ENCODE data around the gene NASP.
A peak's percentile ranks its signal among the peaks of the same experiment; 100 is the strongest.

DNA sequence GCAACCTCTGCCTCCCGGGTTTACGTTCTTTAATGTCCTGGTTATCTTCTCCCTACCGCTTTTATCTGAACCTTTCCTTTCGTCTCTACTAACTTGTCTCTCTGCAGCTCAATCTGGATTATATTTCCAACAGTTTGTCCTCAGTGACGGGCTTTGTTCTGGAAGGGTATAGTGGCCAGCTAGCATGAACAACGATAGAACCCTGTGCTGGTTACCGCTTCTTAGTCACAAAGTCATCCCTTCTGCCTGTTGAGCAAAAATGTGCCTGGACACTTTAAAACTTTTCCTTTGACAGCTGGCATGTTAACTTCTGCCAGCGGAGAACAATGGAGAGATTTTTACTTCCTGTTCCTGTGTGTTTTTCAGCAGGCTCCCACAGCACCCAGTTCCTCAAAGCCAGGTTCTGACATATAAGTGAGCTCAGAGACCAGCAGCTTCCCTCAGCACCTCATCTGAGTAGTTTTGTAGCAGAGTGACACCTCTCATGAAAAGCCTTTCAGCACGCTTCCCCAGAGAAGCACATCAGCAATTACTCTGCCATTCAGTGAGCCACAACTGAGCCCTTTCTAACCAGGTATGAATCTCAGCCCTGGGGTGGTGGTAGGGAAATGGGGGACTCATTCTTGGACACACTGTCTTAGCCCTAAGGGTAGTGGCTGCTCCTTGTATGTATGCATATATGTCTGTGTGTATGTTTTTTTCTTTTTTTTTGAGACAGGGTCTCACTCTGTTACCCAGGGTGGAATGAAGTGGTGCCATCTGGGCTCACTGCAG is 63.6 kb downstream of the NASP start:
- TF ChIP-seq, protein P1, sequence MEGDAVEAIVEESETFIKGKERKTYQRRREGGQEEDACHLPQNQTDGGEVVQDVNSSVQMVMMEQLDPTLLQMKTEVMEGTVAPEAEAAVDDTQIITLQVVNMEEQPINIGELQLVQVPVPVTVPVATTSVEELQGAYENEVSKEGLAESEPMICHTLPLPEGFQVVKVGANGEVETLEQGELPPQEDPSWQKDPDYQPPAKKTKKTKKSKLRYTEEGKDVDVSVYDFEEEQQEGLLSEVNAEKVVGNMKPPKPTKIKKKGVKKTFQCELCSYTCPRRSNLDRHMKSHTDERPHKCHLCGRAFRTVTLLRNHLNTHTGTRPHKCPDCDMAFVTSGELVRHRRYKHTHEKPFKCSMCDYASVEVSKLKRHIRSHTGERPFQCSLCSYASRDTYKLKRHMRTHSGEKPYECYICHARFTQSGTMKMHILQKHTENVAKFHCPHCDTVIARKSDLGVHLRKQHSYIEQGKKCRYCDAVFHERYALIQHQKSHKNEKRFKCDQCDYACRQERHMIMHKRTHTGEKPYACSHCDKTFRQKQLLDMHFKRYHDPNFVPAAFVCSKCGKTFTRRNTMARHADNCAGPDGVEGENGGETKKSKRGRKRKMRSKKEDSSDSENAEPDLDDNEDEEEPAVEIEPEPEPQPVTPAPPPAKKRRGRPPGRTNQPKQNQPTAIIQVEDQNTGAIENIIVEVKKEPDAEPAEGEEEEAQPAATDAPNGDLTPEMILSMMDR (IDR thresholded peaks at IDR 0.05), result no peak
- TF ChIP-seq POLR2AphosphoS5 (IDR thresholded peaks at IDR 0.05), result peak in 1 of 4 donors; percentile 31
- TF ChIP-seq EP300 (IDR thresholded peaks at IDR 0.05), result no peak
- no peak for TF ChIP-seq POLR2A (IDR thresholded peaks at IDR 0.05)

Data from sigmoid colon (tissue), 4 donors.